Ishikawa (cell line): Measurements from ENCODE around the gene CTNNB1.

Source experiments
- CEBPB ChIP-seq: IDR thresholded peaks from 2 replicates; pipeline ENCODE4 v1.6.1; 2012
- CREB1 ChIP-seq: IDR thresholded peaks from 2 replicates; pipeline ENCODE4 v1.6.1; 2012; ENCODE audit warnings: low read depth
- EGR1 ChIP-seq: IDR thresholded peaks from 2 replicates; pipeline ENCODE4 v1.6.1; 2012
- EP300 ChIP-seq: IDR thresholded peaks from 2 replicates; pipeline ENCODE4 v1.6.1; 2012; ENCODE audit warnings: borderline replicate concordance
- FOXM1 ChIP-seq: IDR thresholded peaks from 2 replicates; pipeline ENCODE4 v1.6.1; 2012; ENCODE audit warnings: low read depth, borderline replicate concordance
- MAX ChIP-seq: IDR thresholded peaks from 2 replicates; pipeline ENCODE4 v1.6.1; 2012
- NFIC ChIP-seq: IDR thresholded peaks from 2 replicates; pipeline ENCODE4 v1.6.1; 2012
- RAD21 ChIP-seq: IDR thresholded peaks from 2 replicates; pipeline ENCODE4 v1.6.1; 2012; ENCODE audit warnings: low read depth
- REST ChIP-seq: IDR thresholded peaks from 2 replicates; pipeline ENCODE4 v1.6.1; 2012; ENCODE audit warnings: low read depth, mild to moderate bottlenecking
- TAF1 ChIP-seq: IDR thresholded peaks from 2 replicates; pipeline ENCODE4 v1.6.1; 2012; ENCODE audit warnings: low read depth, mild to moderate bottlenecking
- TCF12 ChIP-seq: IDR thresholded peaks from 2 replicates; pipeline ENCODE4 v1.6.1; 2012; ENCODE audit warnings: low read depth
- TEAD4 ChIP-seq: IDR thresholded peaks from 2 replicates; pipeline ENCODE4 v1.6.1; 2012
- USF1 ChIP-seq: IDR thresholded peaks from 2 replicates; pipeline ENCODE4 v1.6.1; 2012
- YY1 ChIP-seq: IDR thresholded peaks from 2 replicates; pipeline ENCODE4 v1.6.1; 2012; ENCODE audit warnings: low read depth
- ZBTB7A ChIP-seq: IDR thresholded peaks from 2 replicates; pipeline ENCODE4 v1.6.1; 2012; ENCODE audit warnings: low read depth

Gene CTNNB1

GRCh38 chr3:41224120-41224806, 25.0 kb downstream of the CTNNB1 start:
- TF ChIP-seq MAX (no peak), RAD21 (no peak), TEAD4 (no peak), NFIC (no peak), ZBTB7A (no peak), TCF12 (no peak)

- no peak for TF ChIP-seq CREB1
- no peak for TF ChIP-seq REST
- TF ChIP-seq TCF12, result no peak
- TF ChIP-seq MAX, result no peak
- TF ChIP-seq RAD21, result no peak
- no peak for TF ChIP-seq USF1
- TF ChIP-seq FOXM1, result no peak
- TF ChIP-seq ZBTB7A, result no peak
- TF ChIP-seq NFIC, result no peak
- no peak for TF ChIP-seq CEBPB
Observed at GRCh38 chr3:41234823-41235721, 35.8 kb downstream of the CTNNB1 start.

GRCh38 chr3:41236228-41236627, 36.9 kb downstream of the CTNNB1 start:
- TF ChIP-seq CEBPB, result no peak
- TF ChIP-seq EP300, result no peak
- no peak for TF ChIP-seq TCF12
- no peak for TF ChIP-seq CREB1
- TF ChIP-seq TEAD4, result no peak
- no peak for TF ChIP-seq ZBTB7A
- no peak for TF ChIP-seq MAX
- TF ChIP-seq REST, result no peak
- TF ChIP-seq USF1, result no peak
- TF ChIP-seq YY1, result no peak
- no peak for TF ChIP-seq RAD21
- no peak for TF ChIP-seq NFIC
- TF ChIP-seq EGR1, result no peak
- TF ChIP-seq FOXM1, result no peak
- TF ChIP-seq TAF1, result no peak

- TF ChIP-seq CREB1 (no peak), FOXM1 (no peak), YY1 (no peak)
Observed at GRCh38 chr3:41237907-41238306, 38.6 kb downstream of the CTNNB1 start.

- TF ChIP-seq TEAD4 (no peak), CREB1 (no peak), TCF12 (no peak), EP300 (no peak), CEBPB (no peak)
Observed at GRCh38 chr3:41239587-41239986, 40.3 kb downstream of the CTNNB1 start.

GRCh38 chr3:41241161-41241560, 41.9 kb downstream of the CTNNB1 start:
- TF ChIP-seq FOXM1, result no peak
- no peak for TF ChIP-seq TAF1
- no peak for TF ChIP-seq USF1
- no peak for TF ChIP-seq YY1
